GM19193 (cell line): Measurements from ENCODE around the gene MYL5.

Experiments used
- POLR2A ChIP-seq: IDR thresholded peaks from 4 replicates; pipeline ENCODE4 v1.6.1; 2011; ENCODE audit not compliant: insufficient read depth, insufficient read length; ENCODE audit errors: extremely low read depth

The MYL5 gene

DNA sequence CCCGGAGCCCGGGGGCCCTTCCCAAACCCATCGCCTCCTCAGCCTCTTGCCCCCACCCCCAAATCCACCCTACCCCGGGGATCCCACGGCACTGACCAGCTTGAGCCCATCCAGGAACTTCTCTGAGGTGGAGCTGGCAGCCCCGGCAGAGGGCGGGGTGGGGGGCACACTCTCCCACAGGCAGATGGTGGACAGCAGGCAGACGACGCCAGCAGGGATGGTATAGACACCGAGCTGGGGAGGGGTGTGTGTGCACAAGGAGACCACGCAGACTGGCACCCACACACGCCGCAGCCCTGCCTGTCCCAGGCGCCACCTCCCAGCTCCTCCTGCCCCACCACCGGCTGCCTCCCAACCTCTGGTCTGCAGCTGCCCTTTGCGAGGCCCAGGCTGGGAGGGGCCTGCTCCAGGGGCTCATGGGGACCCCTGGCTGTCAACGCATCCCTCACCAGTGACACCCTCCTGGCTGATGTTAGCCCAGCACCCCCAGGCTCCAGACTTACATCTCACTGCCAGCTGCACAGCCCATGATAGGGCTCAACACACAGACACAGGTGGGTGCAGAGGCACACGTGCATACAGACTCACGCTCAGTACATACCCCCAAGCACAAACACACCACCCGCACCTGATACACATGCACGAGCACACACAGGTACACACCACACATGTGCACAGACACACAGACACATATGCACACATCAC, 10.4 kb downstream of the MYL5 start:
- no peak for TF ChIP-seq POLR2A

DNA sequence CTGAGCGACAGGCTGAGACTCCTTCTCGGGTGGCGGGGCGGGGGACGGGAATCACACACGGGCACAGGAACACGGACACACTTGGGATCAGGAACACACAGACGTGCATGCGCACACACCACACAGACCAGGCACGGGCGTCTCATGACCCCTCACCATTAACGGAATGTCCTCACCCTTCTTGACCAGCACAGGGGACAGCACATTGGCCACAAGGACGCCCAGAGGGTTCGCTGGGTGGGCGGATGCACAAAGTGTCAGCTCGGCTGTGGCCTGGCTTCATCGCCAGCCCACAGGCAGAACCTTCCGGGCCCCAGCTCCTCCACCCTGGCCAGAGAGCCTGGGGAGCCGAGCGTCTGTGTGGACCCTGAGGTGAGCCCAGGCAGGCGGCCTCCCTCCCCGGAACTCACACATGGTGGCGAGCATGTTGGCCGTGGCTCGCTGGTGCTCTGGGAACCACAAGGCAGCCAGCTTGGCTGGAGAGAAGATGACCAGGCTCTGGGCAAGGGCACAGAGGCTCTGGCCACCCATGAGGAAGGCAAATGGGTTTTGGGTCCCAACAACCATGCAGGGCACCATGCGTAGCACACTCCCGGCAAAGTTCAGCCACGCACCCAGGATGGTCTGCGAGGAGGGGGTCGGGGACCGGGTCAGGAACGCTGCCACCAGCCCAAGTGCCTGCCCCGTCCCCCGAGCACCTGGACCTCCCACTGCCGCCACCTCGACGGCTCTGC, 11.5 kb downstream of the MYL5 start:
- no peak for TF ChIP-seq POLR2A

DNA sequence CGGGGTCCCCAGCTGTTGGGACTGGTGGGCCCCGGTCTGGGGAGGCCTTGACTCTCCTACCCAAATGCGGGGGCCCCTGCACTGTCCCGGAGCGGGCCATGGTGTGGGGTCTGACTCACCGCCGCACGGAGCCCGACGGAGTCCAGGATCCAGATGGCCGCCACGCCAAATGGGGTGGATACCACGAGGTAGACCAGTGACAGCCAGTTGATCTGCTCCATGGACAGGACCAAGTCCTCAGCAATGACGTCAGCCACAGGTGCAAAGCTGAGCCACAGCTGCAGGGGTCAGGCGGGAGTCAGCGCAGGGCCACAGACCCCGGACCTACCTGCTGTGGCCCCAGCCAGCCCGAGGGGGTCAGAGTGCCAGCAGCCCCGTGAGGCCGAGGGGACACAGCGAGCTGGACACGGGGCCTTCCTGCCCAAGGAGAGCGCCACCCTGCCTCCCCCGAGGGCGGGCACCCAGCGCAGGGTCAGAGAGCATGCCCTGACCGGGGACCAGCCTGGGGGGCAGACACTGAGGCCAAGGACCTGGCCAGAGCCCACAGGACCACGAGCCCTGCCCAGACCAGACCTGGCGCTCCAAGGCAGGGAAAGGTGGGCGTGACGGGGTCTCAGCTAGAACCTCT, 12.2 kb downstream of the MYL5 start:
- TF ChIP-seq POLR2A, result no peak

DNA sequence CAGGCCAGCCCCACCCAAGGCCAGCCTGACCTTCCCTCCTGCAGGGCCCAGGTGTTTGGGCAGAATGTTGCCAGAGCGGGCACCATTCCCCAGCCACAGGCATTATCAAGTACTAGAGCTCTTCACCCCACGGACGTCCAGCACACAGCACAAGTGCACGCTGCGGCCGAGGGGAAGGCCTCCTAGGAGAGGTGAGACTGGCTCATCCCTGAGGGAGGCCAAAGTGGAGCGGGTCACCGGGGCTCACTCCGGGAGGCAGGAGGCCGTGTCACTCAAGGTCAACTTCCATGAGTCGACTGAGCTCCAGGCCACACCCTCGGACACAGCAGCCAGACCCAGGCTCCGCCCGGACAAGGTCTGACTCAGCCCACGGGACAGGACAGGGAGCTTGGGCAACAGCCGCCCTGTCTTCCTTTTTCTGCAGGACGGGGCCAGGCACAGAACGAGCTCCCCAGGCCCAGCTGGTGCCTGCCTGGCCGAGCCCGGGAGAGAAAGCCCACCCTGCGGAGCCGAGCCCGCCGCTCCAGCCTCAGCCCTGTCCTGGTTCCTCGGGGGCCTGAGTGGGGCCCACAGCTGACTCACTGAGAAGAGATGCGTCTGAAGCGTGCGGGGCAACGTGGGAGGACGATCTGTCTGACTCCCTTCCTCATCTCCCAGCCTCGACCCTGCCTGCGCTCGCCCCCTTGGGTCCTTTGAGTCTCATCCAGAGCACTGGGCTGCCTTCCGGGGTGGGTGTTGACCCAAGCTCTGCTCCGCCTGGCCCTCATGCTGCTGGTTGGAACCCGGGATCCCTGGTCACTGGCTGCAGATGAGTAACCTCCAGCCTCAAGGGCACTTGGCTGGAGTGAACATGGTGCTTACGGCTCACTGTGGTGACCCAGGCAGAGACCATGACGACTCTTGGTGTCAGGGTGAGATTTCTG, 13.0 kb downstream of the MYL5 start:
- TF ChIP-seq POLR2A, result no peak

DNA sequence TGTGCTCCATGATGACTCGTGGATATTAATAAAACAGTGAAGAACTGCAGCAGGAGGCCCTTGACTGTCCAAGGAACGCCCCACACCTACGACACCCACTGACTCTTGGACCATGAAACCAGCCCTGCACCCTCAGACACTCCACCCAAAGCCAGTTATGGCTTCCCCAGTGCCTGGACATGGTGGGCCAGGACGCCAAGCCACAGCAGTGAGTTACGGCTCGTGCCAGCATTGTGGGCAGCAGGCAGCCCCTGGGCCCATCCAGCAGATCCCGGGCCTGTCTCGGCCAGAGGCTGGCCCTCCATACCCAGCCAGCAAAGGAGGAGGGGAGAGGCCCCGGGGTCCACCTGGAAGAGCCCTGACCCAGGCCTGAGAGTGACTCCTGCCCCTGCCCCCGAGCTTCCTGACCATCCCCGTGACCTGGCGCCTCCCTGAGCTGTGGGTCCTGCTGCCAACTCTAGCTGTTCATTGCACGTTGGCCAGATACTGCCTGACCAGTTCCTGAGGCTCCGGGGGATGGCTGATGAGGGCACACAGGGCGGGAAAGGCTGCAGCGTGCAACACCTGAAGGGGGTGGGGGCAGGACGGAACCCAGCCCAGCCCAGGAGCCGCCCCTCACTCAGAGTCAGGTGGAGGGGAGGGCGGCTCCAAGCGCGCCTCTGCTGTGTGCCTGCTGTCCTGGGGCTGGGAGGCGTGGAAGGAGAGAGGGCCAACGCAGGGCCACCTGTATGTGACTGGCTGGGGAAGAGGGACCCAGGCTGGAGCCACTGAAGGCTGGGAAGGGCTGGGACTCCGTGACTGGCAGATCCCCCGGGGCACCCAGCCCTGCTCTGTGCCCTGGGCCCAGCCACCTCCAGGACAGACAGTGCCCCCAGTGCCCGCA, 13.9 kb downstream of the MYL5 start:
- no peak for TF ChIP-seq POLR2A

DNA sequence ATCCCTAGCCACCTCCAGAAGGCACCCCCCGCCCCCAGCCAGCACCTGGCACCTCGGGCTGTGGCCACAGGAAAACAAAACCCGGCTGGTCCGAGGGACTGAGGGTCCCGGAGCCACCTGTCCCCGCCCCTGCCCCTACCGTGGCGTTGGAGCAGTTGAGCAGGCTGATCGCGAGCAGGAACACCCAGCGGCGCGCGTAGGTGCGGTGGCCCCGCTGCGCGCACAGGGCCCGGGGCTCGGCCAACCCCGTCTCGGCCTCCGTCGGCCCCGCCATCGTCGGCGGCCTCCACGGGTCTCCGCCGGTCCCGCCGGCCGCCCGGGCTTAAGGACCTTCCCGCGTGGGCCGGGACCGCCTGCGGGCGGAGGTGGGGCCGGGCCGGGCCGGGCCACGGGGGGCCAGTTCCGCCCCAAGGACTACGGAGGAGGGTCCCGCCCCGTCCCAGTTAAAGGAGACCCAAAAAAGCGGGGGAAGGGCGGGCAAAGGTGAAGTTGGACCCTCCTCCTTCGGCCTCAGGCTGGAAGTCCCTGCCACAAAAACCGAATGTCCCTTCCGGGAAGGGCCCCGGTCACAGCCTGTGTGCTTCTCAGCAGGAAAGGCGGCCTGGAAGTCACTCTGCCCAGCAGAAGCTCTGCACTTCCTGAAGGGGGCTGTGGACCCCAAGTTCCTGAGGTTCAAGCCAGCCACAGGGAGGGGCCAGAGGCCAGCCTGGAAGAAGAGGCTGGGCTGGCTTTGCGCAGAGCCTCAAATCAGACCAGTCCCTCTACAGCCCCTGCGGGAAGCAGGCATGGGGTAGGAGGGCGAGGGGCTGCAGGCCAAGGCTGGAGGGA, 14.7 kb downstream of the MYL5 start, which contains the start of gene SLC49A3:
Gene SLC49A3, minus strand, starts transcription at position 298 of the 828 bp plus-strand sequence. Its CDS starts 24 bp downstream, at position 274.
- no peak for TF ChIP-seq POLR2A

DNA sequence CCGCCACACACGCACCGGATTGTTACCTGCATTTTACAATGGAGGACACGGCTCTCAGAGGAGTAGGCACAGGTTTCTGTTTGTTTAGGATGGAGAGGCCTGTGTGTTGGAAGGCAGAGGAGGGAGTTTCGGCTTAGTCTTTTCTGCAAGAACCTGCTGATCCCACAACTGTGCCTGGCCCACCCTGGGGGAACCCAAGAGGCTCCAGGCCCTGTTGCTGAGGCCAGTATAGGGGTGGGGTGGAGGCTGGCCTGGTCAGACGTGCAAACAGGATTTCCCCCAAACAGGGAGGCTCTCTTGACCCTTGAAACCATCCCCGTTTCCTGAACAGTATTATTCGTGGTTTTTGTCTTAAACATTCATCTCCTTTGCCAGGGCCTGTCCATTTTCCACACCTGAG, 15.4 kb downstream of the MYL5 start:
- TF ChIP-seq POLR2A, result no peak

DNA sequence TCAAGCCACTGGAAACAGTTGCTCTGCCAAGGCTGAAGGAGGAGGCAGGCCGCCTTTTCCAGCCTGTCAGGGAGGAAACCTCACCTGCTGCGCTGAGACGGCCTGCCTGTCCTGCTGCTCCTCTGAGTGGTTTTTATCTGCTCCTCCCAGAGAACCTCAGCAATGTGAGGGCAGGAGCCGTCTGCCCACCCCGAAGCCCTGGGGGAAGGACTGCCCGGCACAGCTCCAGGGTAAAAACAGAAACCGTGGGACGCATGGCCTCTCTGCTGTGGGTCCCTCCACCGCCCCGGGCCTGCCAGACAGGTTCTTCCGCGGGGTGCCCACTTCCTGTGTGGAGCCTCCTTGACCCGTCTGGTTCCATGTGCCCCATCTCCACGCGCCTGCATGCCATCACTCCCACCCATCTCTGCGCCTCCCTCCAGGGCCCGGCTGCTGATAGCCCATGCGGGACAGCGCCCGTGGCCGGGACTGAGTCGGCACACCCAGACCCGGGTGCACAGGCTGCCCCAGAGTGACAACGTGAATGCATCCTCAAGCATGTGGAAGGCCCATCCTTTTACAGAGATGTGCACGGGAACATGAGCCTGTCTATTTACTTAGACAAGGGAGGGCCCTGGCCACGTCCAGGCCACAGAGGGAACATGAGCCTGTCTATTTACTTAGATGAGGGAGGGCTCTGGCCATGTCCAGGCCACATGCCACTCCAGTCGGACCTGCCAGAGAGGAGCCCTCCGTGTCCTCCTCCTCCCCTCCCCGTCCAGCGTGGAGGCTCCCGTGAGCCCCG, 18.6 kb downstream of the MYL5 start:
- TF ChIP-seq POLR2A, result no peak

DNA sequence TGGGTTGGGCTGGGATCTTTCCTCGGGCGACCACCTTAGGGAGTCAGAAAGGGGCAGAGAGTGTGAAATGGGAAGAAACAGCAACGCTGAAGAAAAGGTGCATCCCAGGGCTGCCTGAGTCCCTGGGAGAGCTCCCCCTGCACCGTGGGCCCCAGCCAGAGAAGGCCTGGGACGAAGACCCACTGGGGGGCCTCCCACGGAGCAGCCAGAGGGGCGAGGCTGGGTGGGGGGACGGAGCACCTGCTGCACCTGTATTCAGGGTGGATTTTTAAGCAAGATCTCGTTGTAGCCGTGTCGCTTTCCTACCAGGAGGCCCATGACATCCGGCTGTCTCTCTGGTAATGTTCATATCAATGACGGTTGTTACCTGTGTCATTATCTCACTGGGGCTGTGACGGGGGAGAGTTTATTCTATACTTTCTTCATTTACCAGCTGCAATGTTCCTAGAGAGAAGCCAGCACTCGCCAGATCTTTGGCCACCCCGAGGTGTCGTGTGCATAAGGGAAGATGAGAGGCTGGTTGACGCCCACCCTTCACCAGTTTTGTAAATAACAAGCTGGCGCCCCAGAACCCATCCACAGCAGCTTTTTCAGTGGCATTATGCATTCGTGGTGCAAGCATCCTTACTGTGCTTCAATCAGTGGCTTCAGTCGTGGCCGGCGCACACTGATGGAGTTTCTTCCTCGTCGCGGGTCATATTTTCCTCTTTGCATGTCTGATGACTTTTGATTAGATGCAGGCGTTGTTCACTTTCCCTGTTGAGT, 25.7 kb downstream of the MYL5 start:
- no peak for TF ChIP-seq POLR2A

DNA sequence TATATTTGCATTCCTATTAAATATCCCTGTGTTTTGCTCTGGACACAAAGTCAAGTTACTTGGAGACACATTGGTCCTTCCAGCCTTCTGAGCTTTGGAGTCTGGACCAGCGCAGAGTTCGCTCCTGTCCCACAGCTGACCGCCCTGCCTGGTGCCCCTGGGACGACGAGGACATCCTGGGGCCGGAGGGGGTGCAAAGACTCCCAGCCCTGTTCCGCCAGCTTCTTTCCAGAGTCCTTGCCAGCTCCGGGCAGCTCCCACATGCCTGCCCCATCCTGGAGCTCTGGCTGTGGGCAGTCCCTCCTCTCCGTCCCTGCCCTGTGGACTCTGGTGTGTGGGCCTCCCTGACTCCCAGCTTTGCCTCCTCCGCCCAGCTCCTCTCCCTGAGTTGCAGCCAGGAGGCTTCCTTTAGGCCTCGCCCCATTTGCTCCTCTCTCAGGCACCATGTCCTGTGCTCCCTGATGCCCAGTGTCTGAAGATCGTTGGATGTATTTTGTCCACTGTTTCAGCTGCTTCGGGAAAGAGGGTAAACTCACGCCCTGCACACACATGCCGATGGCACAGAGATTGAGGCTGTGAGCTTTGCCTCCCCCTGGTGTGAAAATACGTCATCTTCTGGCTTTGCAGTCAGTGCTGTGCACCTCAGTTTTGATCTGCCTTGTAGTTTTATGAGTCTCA, 26.4 kb downstream of the MYL5 start:
- no peak for TF ChIP-seq POLR2A

DNA sequence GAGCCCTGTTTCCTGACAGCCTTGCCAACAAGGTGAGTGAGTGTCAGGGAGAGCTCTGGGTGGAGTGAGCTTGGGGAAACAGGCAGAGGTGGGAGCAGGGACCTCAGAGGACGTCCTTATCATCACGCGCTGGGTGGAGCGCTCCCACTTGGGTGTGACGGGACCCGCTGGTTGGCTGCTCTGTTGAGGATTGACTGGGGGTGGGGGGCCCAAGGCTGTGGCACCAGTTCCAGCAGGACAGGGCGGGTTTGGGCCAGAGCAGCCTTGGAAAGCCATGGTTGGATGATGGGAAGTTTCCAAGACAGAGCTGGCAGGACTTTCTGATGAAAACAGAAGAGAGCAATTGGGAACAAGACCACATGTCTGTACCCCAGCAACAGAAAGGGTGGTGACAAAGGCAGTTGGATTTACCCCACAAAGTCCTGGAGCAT, 28.3 kb downstream of the MYL5 start:
- no peak for TF ChIP-seq POLR2A
